ENCODE results near the gene VIPR2. TPM values are rescaled to one million over a fixed set of nuclear protein-coding genes. Genes with fewer than 3 reads are reported as not detected.
A peak's percentile ranks its signal among the peaks of the same experiment; 100 is the strongest.

The VIPR2 gene
- total RNA-seq, 4 donors from 2014 or later: 0.59 to 0.64 (median 0.60) TPM; not detected in 1

DNA sequence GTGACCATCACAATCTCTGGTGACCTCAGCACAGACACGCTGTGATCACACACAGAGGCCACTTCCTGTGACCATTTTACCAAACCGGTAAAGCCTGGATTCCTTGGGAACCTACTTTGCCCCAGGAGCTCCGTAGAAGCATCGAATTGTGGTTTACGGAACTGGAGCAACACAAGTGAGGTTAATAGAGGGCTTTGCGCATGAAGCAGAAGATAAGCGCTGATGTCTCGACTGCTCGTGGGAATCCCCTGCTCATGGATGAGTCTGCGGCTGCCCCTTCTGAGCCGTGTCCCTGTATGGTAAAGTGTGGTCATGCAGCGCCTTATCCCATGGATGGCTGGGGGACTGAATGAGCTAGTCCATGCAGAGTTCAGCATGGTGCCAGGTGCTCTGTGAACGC, 53.6 kb downstream of the VIPR2 start:
- Histone ChIP-seq H3K27ac (no peak overlapping the region), H3K4me1 (no peaks in the 10 kb centered on the region), H3K4me3 (no peak overlapping the region), H3K27me3 (peaks cover 3% of the 10 kb centered on the region), H3K9me3 (no peaks in the 10 kb centered on the region), H3K36me3 (no peaks in the 10 kb centered on the region)
- peak in 1 of 2 donors; percentile 68 for DNase-seq (ENCODE audit: low spot score in 2 of 2)
- 88% methylated on average over 12 of the region's 13 CpGs for WGBS
- TF ChIP-seq POLR2A (IDR thresholded peaks at IDR 0.05) (no peak), POLR2AphosphoS5 (IDR thresholded peaks at IDR 0.05) (no peak), EP300 (IDR thresholded peaks at IDR 0.05) (no peak)
- TF ChIP-seq, protein P1, sequence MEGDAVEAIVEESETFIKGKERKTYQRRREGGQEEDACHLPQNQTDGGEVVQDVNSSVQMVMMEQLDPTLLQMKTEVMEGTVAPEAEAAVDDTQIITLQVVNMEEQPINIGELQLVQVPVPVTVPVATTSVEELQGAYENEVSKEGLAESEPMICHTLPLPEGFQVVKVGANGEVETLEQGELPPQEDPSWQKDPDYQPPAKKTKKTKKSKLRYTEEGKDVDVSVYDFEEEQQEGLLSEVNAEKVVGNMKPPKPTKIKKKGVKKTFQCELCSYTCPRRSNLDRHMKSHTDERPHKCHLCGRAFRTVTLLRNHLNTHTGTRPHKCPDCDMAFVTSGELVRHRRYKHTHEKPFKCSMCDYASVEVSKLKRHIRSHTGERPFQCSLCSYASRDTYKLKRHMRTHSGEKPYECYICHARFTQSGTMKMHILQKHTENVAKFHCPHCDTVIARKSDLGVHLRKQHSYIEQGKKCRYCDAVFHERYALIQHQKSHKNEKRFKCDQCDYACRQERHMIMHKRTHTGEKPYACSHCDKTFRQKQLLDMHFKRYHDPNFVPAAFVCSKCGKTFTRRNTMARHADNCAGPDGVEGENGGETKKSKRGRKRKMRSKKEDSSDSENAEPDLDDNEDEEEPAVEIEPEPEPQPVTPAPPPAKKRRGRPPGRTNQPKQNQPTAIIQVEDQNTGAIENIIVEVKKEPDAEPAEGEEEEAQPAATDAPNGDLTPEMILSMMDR (IDR thresholded peaks at IDR 0.05): no peak

DNA sequence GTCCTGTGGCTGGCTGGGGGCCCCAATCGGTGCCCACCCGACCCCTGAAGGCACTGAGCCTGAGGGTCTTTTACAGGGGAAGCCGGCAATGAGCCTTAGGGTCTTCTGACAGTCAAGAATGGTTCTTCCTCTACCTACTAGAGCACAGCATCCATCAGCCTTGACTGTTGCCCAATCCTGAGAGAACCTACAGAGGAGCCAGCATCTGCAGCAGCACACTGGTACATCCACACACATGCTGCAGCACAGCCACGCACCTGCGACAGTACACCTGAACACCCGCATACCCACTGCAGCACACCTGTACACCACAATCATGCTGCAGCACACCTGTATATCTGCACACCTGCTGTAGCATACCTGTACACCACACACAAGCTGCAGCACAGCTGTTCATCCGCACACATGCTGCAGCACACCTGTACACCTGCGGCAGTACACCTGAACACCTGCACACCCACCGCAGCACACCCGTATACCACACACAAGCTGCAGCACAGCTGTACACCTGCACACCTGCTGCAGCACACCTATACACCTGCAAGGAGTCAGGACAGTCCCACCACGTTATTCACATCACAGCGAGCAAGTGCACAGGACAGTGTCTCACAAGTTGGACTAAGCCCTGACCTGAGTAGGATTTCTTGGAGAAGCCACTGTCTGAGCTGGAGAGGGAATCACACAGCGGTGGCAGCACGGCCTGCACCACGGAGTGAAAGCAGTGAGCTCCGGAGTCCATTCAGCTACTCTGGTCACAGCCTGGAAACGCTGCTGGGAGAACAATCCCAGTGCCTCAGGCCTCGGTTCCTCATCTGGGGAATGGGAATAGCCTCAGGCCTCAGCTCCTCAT, 56.4 kb downstream of the VIPR2 start:
- H3K9me3 ChIP-seq: no peaks in the 10 kb centered on the region
- H3K4me1 ChIP-seq: no peaks in the 10 kb centered on the region
- H3K36me3 ChIP-seq: no peaks in the 10 kb centered on the region
- H3K27ac ChIP-seq: no peak overlapping the region
- peak in 1 of 2 donors; percentile 35 for DNase-seq (ENCODE audit: low spot score in 2 of 2)
- TF ChIP-seq, protein P1 (IDR thresholded peaks at IDR 0.05): no peak
- TF ChIP-seq EP300 (IDR thresholded peaks at IDR 0.05) (no peak), POLR2A (IDR thresholded peaks at IDR 0.05) (no peak), POLR2AphosphoS5 (IDR thresholded peaks at IDR 0.05) (no peak)
- WGBS: 74% methylated on average over 10 of the region's 18 CpGs
- no peaks in the 10 kb centered on the region for H3K27me3 ChIP-seq
- H3K4me3 ChIP-seq: no peak overlapping the region

DNA sequence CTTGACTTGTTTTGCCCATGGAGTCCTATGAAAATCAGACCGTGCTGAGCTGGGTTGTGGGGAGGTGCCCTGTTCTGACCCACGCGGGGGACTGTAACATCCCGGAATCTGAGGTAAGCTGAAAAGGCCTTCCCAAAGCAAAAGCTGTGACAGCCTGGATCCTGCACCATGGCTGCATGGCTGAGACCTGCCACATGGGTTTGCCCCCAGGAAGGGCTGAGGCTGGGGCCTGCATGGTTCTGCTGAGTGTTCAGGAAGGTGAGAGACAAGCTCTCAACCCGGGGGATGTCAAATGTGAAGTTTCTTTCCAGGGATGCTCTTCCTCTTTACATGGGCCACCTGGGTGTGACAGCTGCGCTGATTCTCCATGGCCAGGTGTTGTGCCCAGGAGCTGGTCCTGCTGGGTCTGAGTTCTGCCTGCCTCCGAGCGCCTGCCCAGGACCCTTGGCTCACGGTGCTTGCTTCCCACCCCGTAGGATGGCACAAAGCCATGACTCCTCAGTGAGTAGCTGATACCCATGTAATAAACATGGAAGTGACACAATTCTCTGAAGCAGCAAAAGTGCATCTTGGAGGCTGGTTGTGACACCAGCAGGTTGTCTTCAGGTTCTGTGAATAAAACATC, 58.3 kb downstream of the VIPR2 start:
- TF ChIP-seq, protein P1 (IDR thresholded peaks at IDR 0.05): no peak
- no peak for TF ChIP-seq POLR2A (IDR thresholded peaks at IDR 0.05)
- TF ChIP-seq POLR2AphosphoS5 (IDR thresholded peaks at IDR 0.05): no peak
- no peak for TF ChIP-seq EP300 (IDR thresholded peaks at IDR 0.05)
- Histone ChIP-seq H3K4me3 (no peak overlapping the region), H3K27me3 (no peaks in the 10 kb centered on the region), H3K27ac (no peak overlapping the region), H3K9me3 (no peaks in the 10 kb centered on the region), H3K4me1 (no peaks in the 10 kb centered on the region), H3K36me3 (no peaks in the 10 kb centered on the region)
- WGBS: 71% methylated on average over 7 of the region's 10 CpGs
- DNase-seq (ENCODE audit: low spot score in 2 of 2): peak; percentile 28 to 60

DNA sequence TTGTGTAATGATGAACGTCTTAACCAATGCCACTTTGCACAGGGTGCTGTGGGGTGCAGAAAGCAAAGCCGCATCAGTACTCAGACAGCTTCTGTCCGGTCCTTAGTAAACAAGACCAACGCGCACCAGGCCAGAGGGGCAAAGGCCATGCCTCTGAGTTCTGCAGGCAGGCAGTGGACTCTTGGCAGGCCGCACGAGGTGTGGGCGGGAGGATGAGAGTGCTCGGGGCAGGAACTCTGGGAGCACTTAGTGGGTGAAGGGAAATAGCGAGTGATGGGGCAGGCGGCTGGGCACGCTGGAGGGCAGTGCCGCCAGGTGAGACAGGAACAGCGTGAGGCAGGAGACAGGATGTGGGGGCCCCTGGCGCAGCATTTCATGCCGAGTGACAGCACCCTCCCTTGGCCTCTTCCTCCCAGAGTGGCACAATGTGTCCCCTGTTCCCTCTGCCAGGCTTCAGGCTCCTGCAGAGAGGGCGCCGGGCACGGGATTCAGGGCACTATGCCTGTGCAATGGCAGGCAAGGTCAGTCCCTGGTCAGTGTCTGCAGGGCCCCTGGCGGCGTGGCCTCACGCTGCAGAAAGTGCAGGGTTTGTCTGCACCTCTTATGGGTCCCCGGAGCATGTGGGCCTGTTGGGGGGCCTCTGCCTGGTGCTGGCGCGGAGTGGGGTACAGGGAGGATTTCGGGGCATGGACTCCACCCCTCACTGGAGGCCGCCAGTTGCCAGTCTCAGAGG, 60.4 kb downstream of the VIPR2 start:
- Histone ChIP-seq H3K36me3 (no peaks in the 10 kb centered on the region), H3K4me1 (no peaks in the 10 kb centered on the region), H3K9me3 (no peaks in the 10 kb centered on the region), H3K27me3 (no peaks in the 10 kb centered on the region), H3K4me3 (no peak overlapping the region), H3K27ac (no peak overlapping the region)
- TF ChIP-seq POLR2A (IDR thresholded peaks at IDR 0.05): no peak
- TF ChIP-seq, protein P1 (IDR thresholded peaks at IDR 0.05): no peak
- no peak for TF ChIP-seq EP300 (IDR thresholded peaks at IDR 0.05)
- TF ChIP-seq POLR2AphosphoS5 (IDR thresholded peaks at IDR 0.05): no peak
- WGBS: 88% methylated on average over 27 of the region's 27 CpGs
- peak; percentile 46 to 67 for DNase-seq (ENCODE audit: low spot score in 2 of 2)

DNA sequence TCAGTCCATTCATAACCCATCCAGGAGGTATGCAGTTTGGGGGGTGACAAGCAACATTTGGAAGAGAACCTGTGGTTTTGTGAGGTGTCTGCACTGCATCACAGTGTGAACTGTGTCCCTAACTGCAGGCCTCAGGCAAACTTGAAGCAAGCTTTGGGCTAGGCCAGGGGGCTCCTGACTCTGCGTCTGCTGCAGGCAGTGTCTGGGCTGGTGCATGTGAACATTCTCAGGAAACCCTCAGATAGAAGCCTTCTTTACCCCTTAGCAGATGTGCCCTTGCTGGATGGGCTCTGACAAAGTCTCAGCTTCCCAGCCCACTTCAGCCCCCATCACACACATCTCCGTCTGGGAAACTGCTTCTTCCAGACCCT, 61.0 kb downstream of the VIPR2 start:
- Histone ChIP-seq H3K27ac (no peak overlapping the region), H3K9me3 (no peaks in the 10 kb centered on the region), H3K4me3 (no peak overlapping the region), H3K4me1 (no peaks in the 10 kb centered on the region), H3K27me3 (no peaks in the 10 kb centered on the region), H3K36me3 (no peaks in the 10 kb centered on the region)
- TF ChIP-seq POLR2AphosphoS5 (IDR thresholded peaks at IDR 0.05): no peak
- TF ChIP-seq, protein P1 (IDR thresholded peaks at IDR 0.05): no peak
- no peak for TF ChIP-seq EP300 (IDR thresholded peaks at IDR 0.05)
- TF ChIP-seq POLR2A (IDR thresholded peaks at IDR 0.05): no peak
- peak in 1 of 2 donors; percentile 35 for DNase-seq (ENCODE audit: low spot score in 2 of 2)
- 87% methylated on average over 2 of the region's 2 CpGs for WGBS

Data from suprapubic skin (tissue), 4 donors.